Ovary (tissue), 7 donors: ENCODE results near the gene C17orf114.

Experiments used
- DNase-seq, 5 donors: peaks; one replicate each; pipeline ENCODE4 v3.0.0-alpha.2; 2019 to 2020
- H3K27ac ChIP-seq, 2 donors: fragments of 200-600 bp; one replicate each; pipeline versions ENCODE4 v1.5.1 to v1.8.0; 2019 to 2022
- H3K27me3 ChIP-seq: fragments of 200-600 bp; one replicate; pipeline ENCODE4 v1.8.0; 2022
- H3K36me3 ChIP-seq: fragments of 200-600 bp; sonication (generic); one replicate; pipeline ENCODE4 v1.5.1; 2019
- H3K4me1 ChIP-seq: one replicate; pipeline ENCODE4 v1.8.1; 2013; ENCODE audit warnings: mild to moderate bottlenecking, moderate library complexity; ENCODE audit not compliant: insufficient read depth
- H3K4me3 ChIP-seq: fragments of 200-600 bp; sonication (generic); one replicate; pipeline ENCODE4 v1.5.1; 2017
- H3K9me3 ChIP-seq, 2 donors: fragments of 200-600 bp in 1 of 2; sonication (generic) in 1 of 2; one replicate each; pipeline versions ENCODE4 v1.5.1 to v1.8.1; 2013 to 2019; ENCODE audit warnings: mild to moderate bottlenecking in 1 of 2, moderate library complexity in 1 of 2
- EP300 ChIP-seq: sonication (generic); formaldehyde crosslinking; IDR thresholded peaks from one replicate; pipeline ENCODE4 v1.6.1; 2017; ENCODE audit warnings: antibody characterized with exemption
- POLR2A ChIP-seq: fragments of 450-650 bp; IDR thresholded peaks from one replicate; pipeline ENCODE4 v1.6.1; 2017; ENCODE audit warnings: antibody characterized with exemption, mild to moderate bottlenecking, moderate library complexity
- WGBS, 3 donors: extraction: QIAGEN DNeasy Blood & Tissue Kit in 1 of 3; methylation state at CpG; one replicate each; pipeline versions ENCODE4 v1.1.5 to v1.1.7; 2013 to 2017; 5-methylcytosine and 5-hydroxymethylcytosine counted together
- intact Hi-C, 4 donors: fragments of 100-400 bp; cut with DNase I; formaldehyde crosslinking; loops; one replicate each; pipeline versions ENCODE4 v1.11.0 to v1.15.1; 2022 to 2023
- TF ChIP-seq, protein P1 (sequence below), 3 donors: fragments of 450-650 bp in 2 of 3; fragments of 200-600 bp in 1 of 3; IDR thresholded peaks; one replicate each; pipeline versions ENCODE4 v1.5.1 to v1.8.0; 2016 to 2022; ENCODE audit warnings: antibody characterized with exemption in 3 of 3, mild to moderate bottlenecking in 1 of 3
- donor health status: DM: no; HTN: no; CAD: no; lungs with moderate emphysema.
- donor health status: DM: no; HTN: no; CAD: no.
- donor health status: Bipolar disorder and iron deficiency.
- donor health status: DM: no; HTN: no; CAD: no.
- donor health status: DM: yes; HTN: yes; CAD: no.

Gene C17orf114

DNA sequence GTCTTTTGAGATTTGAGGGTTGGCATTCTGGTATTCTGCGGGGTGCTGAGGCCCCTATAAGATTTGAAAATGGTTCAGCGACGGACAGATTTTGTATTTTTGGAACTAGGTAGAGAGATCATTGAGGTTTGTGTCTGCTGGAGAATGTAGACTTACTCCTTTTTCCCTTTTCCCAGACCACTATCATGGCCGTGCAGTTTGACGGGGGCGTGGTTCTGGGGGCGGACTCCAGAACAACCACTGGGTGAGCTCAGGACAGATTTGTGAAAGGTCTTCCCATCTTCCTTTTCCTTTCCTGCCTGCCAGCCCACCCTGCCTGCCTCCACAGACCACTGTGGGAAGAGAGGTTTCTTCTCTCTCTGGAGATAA, 5.6 kb downstream of the C17orf114 start:
- TF ChIP-seq POLR2A (no peak), EP300 (no peak)
- TF ChIP-seq, protein P1, sequence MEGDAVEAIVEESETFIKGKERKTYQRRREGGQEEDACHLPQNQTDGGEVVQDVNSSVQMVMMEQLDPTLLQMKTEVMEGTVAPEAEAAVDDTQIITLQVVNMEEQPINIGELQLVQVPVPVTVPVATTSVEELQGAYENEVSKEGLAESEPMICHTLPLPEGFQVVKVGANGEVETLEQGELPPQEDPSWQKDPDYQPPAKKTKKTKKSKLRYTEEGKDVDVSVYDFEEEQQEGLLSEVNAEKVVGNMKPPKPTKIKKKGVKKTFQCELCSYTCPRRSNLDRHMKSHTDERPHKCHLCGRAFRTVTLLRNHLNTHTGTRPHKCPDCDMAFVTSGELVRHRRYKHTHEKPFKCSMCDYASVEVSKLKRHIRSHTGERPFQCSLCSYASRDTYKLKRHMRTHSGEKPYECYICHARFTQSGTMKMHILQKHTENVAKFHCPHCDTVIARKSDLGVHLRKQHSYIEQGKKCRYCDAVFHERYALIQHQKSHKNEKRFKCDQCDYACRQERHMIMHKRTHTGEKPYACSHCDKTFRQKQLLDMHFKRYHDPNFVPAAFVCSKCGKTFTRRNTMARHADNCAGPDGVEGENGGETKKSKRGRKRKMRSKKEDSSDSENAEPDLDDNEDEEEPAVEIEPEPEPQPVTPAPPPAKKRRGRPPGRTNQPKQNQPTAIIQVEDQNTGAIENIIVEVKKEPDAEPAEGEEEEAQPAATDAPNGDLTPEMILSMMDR (IDR thresholded peaks at IDR 0.05) = no peak
- Histone ChIP-seq H3K36me3 (no peaks in the 10 kb centered on the region), H3K27me3 (no peaks in the 10 kb centered on the region), H3K4me3 (peak overlapping the region; percentile 75), H3K9me3 (no peaks in the 10 kb centered on the region), H3K4me1 (peaks cover 4% of the 10 kb centered on the region), H3K27ac (peak overlapping the region; percentile 30 to 54)
- 0 to 1% (median 1%) methylated on average over 7 of the region's 7 CpGs for WGBS, 3 donors
- intact Hi-C loops = no loop called here
- no peak for DNase-seq

- TF ChIP-seq POLR2A (no peak), EP300 (no peak)
- TF ChIP-seq, protein P1 (IDR thresholded peaks at IDR 0.05) = no peak
- intact Hi-C loops = no loop called here
- H3K36me3 ChIP-seq = no peaks in the 10 kb centered on the region
- 78 to 88% (median 84%) methylated on average over 1 of the region's 1 CpG for WGBS, 3 donors
- no peak for DNase-seq
- H3K27me3 ChIP-seq = no peaks in the 10 kb centered on the region
- no peak overlapping the region for H3K27ac ChIP-seq
- no peak overlapping the region for H3K4me3 ChIP-seq
- no peaks in the 10 kb centered on the region for H3K9me3 ChIP-seq
- peaks cover 6% of the 10 kb centered on the region for H3K4me1 ChIP-seq
Observed at GRCh38 chr17:4795168-4795567, 7.0 kb downstream of the C17orf114 start.

DNA sequence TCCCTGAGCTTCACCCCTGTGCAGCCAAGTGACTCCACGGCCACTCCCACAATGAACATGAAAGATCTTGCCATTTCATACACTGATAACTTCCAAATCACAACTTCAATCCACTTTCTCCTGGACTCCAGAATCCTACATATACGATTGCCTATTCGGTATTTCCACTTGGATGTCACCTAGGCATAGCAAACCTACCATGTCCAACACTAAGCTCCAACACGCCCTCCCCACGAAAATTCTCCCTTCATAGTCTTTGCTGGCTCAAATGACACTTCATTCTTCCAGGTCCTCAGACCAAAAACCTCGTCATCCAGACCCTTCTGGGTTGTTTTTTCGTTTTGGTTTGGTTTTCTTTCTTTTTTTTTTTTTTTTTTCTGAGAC, 11.4 kb downstream of the C17orf114 start:
- WGBS, 3 donors = 27 to 52% (median 36%) methylated on average over 7 of the region's 7 CpGs
- TF ChIP-seq EP300 = no peak
- no peak for TF ChIP-seq POLR2A
- TF ChIP-seq, protein P1 (IDR thresholded peaks at IDR 0.05) = no peak

GRCh38 chr17:4789951-4790704, 12.0 kb downstream of the C17orf114 start:
- Histone ChIP-seq H3K9me3 (no peaks in the 10 kb centered on the region), H3K36me3 (no peaks in the 10 kb centered on the region), H3K27ac (peak overlapping the region; percentile 86 to 89), H3K4me1 (peaks cover 13% of the 10 kb centered on the region), H3K27me3 (no peaks in the 10 kb centered on the region), H3K4me3 (peak overlapping the region; percentile 74)
- WGBS, 3 donors = 0 to 1% (median 1%) methylated on average over 63 to 91 of the region's 91 CpGs
- TF ChIP-seq, protein P1 (IDR thresholded peaks at IDR 0.05) = peak; percentile 58 to 98 (median 97)
- peak; percentile 81 for TF ChIP-seq POLR2A
- TF ChIP-seq EP300 = peak; percentile 46
- peak; percentile 75 to 86 (median 86) for DNase-seq
- intact Hi-C loops = loop anchor here in 3 of 4 donors (2.0 to 10.0 kb wide), 5 partner anchors 55 to 265 kb away; partner anchors contain the start of genes CHRNE (in 1 of the 3), CXCL16 (in 1 of the 3), MED11 (in 1 of the 3) and ZMYND15 (in 1 of the 3)

More for the DNA sequence above, 11.4 kb downstream of the C17orf114 start:
- no peaks in the 10 kb centered on the region for H3K27me3 ChIP-seq
- H3K27ac ChIP-seq = peak overlapping the region in 1 of 2 donors; percentile 89
- H3K4me3 ChIP-seq = peak overlapping the region; percentile 74
- H3K36me3 ChIP-seq = no peaks in the 10 kb centered on the region
- H3K9me3 ChIP-seq = no peaks in the 10 kb centered on the region
- peaks cover 9% of the 10 kb centered on the region for H3K4me1 ChIP-seq
- intact Hi-C loops = no loop called here
- DNase-seq = no peak
